Ishikawa (cell line): ENCODE results near the gene DCTPP1.

Experiments
- CEBPB ChIP-seq: IDR thresholded peaks from 2 replicates; pipeline ENCODE4 v1.6.1; 2012
- FOXM1 ChIP-seq: IDR thresholded peaks from 2 replicates; pipeline ENCODE4 v1.6.1; 2012; ENCODE audit warnings: low read depth, borderline replicate concordance
- MAX ChIP-seq: IDR thresholded peaks from 2 replicates; pipeline ENCODE4 v1.6.1; 2012
- RAD21 ChIP-seq: IDR thresholded peaks from 2 replicates; pipeline ENCODE4 v1.6.1; 2012; ENCODE audit warnings: low read depth
- TAF1 ChIP-seq: IDR thresholded peaks from 2 replicates; pipeline ENCODE4 v1.6.1; 2012; ENCODE audit warnings: low read depth, mild to moderate bottlenecking

- TF ChIP-seq MAX (no peak), TAF1 (no peak), RAD21 (no peak), CEBPB (no peak), FOXM1 (no peak)
Observed at GRCh38 chr16:30418350-30419181, 11.3 kb downstream of the DCTPP1 start.
